Parathyroid adenoma (tissue), 2 donors: ENCODE measurements around the gene ANKLE2.

ENCODE experiments used
- H2AFZ ChIP-seq: fragments of 300-600 bp; sonication (generic); one replicate; pipeline ENCODE4 v1.7.0; 2017; ENCODE audit warnings: antibody characterized with exemption, mild to moderate bottlenecking
- H3K27ac ChIP-seq: fragments of 300-600 bp; sonication (generic); one replicate; pipeline ENCODE4 v1.7.0; 2017
- H3K27me3 ChIP-seq: fragments of 300-600 bp; sonication (generic); one replicate; pipeline ENCODE4 v1.7.0; 2017; ENCODE audit warnings: low read length; ENCODE audit not compliant: control insufficient read depth, insufficient read depth
- H3K36me3 ChIP-seq: fragments of 300-600 bp; sonication (generic); one replicate; pipeline ENCODE4 v1.7.0; 2017; ENCODE audit warnings: low read length; ENCODE audit not compliant: control insufficient read depth, insufficient read depth
- H3K4me1 ChIP-seq: fragments of 300-600 bp; sonication (generic); one replicate; pipeline ENCODE4 v1.7.0; 2017; ENCODE audit warnings: control low read depth
- H3K4me2 ChIP-seq: fragments of 300-600 bp; sonication (generic); one replicate; pipeline ENCODE4 v1.7.0; 2017; ENCODE audit warnings: low read length
- H3K4me3 ChIP-seq: fragments of 300-600 bp; sonication (generic); one replicate; pipeline ENCODE4 v1.7.0; 2017; ENCODE audit warnings: low read depth, low read length
- H3K79me2 ChIP-seq: fragments of 300-600 bp; sonication (generic); one replicate; pipeline ENCODE4 v1.7.0; 2017; ENCODE audit warnings: control low read depth
- H3K9ac ChIP-seq: fragments of 300-600 bp; sonication (generic); one replicate; pipeline ENCODE4 v1.7.0; 2017; ENCODE audit warnings: mild to moderate bottlenecking
- H3K9me3 ChIP-seq: fragments of 300-600 bp; sonication (generic); one replicate; pipeline ENCODE4 v1.7.0; 2017; ENCODE audit warnings: low read length; ENCODE audit not compliant: control insufficient read depth
- TF ChIP-seq, protein P1 (sequence below): fragments of 300-600 bp; sonication (generic); IDR thresholded peaks from one replicate; pipeline ENCODE4 v1.7.0; 2017; ENCODE audit warnings: antibody characterized with exemption, mild to moderate bottlenecking
- donor health status: primary hyperparathyroidism.

Gene ANKLE2

DNA sequence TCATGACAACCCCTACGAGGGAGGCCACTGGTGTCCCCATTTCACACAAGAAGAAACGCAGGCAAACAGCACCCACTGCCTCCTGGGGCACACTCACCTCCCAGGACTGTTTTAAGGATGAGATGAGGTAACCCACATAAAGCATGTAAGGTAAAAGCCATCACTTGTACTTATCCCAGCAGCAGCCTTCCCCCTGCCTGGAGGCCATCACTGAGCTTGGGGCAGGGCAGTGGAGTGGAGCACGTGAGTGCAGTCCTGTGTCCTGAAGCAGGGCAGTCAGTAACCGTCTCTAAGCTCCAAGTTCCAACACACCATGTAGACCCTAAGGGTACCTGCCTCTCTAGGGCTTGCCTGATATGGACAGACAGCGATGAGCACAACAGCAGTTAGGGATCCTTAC lies 76.2 kb downstream of the ANKLE2 start:
- Histone ChIP-seq H3K4me3 (no peak overlapping the region), H3K4me1 (no peaks in the 10 kb centered on the region), H3K9ac (no peak overlapping the region), H2AFZ (no peak overlapping the region), H3K27me3 (no peaks in the 10 kb centered on the region), H3K36me3 (no peaks in the 10 kb centered on the region), H3K27ac (no peak overlapping the region), H3K79me2 (peaks cover 10% of the 10 kb centered on the region), H3K4me2 (no peak overlapping the region), H3K9me3 (no peaks in the 10 kb centered on the region)
- TF ChIP-seq, protein P1, sequence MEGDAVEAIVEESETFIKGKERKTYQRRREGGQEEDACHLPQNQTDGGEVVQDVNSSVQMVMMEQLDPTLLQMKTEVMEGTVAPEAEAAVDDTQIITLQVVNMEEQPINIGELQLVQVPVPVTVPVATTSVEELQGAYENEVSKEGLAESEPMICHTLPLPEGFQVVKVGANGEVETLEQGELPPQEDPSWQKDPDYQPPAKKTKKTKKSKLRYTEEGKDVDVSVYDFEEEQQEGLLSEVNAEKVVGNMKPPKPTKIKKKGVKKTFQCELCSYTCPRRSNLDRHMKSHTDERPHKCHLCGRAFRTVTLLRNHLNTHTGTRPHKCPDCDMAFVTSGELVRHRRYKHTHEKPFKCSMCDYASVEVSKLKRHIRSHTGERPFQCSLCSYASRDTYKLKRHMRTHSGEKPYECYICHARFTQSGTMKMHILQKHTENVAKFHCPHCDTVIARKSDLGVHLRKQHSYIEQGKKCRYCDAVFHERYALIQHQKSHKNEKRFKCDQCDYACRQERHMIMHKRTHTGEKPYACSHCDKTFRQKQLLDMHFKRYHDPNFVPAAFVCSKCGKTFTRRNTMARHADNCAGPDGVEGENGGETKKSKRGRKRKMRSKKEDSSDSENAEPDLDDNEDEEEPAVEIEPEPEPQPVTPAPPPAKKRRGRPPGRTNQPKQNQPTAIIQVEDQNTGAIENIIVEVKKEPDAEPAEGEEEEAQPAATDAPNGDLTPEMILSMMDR, result no peak

DNA sequence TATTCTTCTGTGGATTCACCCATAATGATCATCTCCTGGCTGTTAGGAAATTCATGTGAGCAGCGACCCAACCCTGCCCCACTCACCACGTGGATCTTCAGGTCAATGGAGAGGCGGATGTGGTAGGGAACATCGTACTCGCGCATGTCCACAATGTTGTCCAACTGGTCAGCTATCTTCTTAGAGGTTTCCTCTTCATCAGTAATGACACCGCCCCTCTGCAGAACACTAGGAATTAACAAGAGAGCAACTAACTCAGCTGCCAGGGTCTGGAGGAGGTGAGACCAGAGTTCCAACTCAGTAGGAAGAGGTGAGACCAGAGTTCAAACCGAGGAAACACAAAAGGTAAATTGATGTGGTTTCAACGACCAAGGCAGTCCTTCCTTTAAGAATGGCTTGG lies 84.1 kb downstream of the ANKLE2 start:
- Histone ChIP-seq H3K4me2 (no peak overlapping the region), H3K9me3 (no peaks in the 10 kb centered on the region), H2AFZ (no peak overlapping the region), H3K9ac (no peak overlapping the region), H3K4me1 (no peaks in the 10 kb centered on the region), H3K79me2 (peaks cover 2% of the 10 kb centered on the region), H3K36me3 (no peaks in the 10 kb centered on the region), H3K4me3 (no peak overlapping the region), H3K27me3 (no peaks in the 10 kb centered on the region), H3K27ac (no peak overlapping the region)
- TF ChIP-seq, protein P1, result no peak

DNA sequence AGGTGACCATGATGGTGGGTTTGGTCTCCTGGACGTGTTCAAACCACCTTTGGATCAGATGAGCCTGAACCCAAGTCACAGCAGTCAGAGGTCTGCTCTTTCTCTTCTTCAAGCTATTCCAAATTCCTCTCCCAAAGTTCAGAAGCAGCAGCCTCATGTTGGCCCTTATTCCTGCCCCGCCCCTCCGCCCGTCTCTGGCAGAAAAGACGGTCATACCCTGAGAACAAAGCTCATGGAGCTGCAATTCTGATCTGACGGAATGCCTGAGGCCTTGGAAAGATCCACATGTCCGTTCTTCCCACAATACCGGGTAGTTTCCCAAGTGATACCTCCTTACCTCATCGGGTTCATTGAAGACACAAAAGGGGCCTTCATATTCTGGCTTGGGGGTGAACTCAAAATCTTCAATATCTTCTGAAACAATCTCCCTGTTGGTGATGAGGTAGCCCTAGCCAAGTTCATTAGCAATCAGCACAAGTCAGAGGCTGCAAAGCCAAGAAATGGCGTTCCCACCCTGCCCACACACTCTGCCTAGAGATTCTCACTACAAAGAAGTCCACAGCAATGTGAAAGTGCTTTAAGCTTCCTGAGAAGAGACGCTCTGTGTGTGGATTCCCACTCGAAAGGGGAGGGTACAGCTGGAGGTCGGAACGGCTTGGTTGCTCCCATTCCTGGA lies 85.7 kb downstream of the ANKLE2 start:
- Histone ChIP-seq H3K79me2 (no peaks in the 10 kb centered on the region), H3K36me3 (no peaks in the 10 kb centered on the region), H3K4me1 (no peaks in the 10 kb centered on the region), H3K9ac (no peak overlapping the region), H3K4me2 (no peak overlapping the region), H3K9me3 (no peaks in the 10 kb centered on the region), H3K27me3 (no peaks in the 10 kb centered on the region), H3K27ac (no peak overlapping the region), H2AFZ (no peak overlapping the region), H3K4me3 (no peak overlapping the region)
- TF ChIP-seq, protein P1, result no peak
